Limb (tissue), 2 donors: ENCODE measurements around the gene OTUD4.
"Not testable (repeated sequence)": the region's sequence is repeated elsewhere in the genome, so short reads cannot be mapped to it uniquely, and the experiment has no call there.

Experiments used
- DNase-seq, 2 donors: peaks; one replicate each; pipeline ENCODE4 v3.0.0-alpha.2; 2016; ENCODE audit errors: extremely low spot score in 2 of 2

OTUD4 gene

GRCh38 chr4:145178740-145179280, 1.6 kb downstream of the OTUD4 start:
- DNase-seq: no peak

DNA sequence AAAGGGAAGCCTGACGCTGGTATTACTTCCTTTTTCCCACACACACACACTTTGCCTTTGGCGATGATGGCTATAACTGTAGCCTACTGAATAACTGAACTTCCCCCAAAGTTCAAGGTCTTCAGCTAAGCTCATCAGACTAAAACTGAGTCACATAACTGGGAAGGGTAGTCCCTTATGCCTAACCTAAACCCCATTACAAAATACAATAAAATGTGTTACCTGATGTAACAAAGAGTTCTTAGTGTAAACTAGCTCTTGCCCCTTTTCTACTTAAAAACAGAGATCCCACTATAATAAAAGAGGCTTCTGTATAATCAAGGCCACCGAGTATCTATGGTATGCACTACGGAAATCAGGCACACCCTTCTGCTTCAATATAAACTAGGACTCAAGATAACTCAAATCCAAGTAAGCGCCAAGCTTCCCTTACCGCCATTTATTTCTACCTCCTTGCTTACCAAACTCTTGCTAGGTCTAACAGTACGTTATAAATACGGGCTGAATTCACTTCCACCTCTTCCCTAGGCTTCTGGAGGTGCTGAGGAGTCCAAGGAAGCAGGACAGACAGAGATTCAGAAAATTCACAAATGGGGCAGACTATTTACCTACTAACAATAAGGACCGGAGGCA, 2.4 kb downstream of the OTUD4 start:
- DNase-seq: no peak

GRCh38 chr4:145177511-145177905, 2.9 kb downstream of the OTUD4 start:
- no peak for DNase-seq

- no peak for DNase-seq
Measured at GRCh38 chr4:145176641-145177432, 3.6 kb downstream of the OTUD4 start.

GRCh38 chr4:145171911-145172310, 8.5 kb downstream of the OTUD4 start:
- DNase-seq: no peak

DNA sequence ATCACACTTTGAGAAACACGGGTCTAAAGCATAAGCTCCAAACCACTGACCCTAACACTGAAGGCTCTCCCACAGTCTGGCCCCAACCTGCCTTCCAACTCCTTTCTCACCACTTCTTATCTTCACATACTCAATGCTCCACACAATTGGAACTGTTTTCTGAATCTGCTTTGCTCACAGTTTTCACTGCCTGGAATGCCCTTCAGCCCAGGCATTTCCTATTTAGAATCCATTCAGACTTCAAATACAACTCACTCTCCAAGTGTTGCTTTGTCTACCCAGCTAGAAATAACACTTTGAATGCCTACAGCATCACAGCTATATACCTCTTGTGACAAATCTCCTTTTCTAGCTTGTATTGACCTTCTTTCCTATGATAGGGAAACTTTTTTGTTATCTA, 10.2 kb downstream of the OTUD4 start:
- no peak for DNase-seq

- no peak for DNase-seq
Measured at GRCh38 chr4:145168581-145169187, 11.7 kb downstream of the OTUD4 start.

GRCh38 chr4:145167887-145168286, 12.5 kb downstream of the OTUD4 start:
- no peak for DNase-seq

GRCh38 chr4:145161549-145161948, 18.8 kb downstream of the OTUD4 start:
- DNase-seq: no peak

DNA sequence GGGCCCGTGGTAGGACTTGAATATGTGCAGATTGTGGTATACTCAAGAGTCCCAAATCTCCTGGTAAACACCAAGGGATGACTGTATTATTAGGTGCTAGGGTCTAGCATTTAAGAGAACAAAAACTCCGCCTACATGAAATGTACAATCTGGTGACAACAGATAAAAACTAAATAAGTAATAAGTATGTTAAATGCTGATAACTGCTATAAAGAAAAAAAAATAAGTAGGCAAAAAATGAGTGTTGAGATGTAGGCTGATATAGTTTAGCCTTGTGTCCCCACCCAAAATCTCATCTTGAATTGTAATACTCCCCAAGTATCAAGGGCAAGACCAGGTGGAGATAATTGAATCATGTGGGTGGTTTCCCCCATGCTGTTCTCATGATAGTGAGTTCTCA, 23.4 kb downstream of the OTUD4 start:
- DNase-seq: no peak

GRCh38 chr4:145155268-145155870, 25.0 kb downstream of the OTUD4 start:
- no peak for DNase-seq

GRCh38 chr4:145154573-145154972, 25.8 kb downstream of the OTUD4 start:
- DNase-seq: no peak

GRCh38 chr4:145153904-145154298, 26.5 kb downstream of the OTUD4 start:
- DNase-seq: no peak

DNA sequence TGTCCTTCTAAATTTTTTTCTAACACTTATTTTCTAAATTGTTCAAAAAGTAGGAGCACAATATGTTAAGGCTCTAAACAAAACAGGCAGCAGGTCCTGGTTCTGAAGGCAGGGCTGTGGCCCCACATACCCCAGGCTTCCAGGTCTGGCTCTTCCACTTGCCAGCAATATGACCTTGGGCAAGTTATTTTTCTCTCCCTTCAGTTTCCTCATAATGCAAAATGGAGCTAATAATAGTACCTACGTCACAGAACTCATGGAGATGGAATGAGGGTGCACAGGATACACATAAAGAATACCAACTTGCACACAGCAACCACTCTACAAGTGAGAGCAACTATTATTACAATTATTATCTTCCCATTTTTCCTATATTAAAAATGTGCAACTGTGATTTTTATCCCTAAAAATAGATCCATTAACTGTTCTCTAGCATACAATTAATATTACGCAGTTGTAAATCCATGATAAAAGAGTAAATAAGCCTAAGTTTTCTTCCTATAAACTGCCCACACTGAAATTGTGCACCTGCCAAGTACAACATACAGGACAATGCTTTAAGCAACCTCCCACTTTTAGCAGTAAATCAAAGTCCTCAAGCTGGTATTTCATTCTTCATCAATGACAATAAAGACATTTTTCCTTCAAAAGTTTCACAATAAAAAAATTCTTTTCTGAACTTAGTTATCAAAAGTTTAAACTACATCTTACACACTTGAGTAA, 27.0 kb downstream of the OTUD4 start:
- no peak for DNase-seq

- no peak for DNase-seq
Measured at GRCh38 chr4:145148980-145149379, 31.4 kb downstream of the OTUD4 start.

DNA sequence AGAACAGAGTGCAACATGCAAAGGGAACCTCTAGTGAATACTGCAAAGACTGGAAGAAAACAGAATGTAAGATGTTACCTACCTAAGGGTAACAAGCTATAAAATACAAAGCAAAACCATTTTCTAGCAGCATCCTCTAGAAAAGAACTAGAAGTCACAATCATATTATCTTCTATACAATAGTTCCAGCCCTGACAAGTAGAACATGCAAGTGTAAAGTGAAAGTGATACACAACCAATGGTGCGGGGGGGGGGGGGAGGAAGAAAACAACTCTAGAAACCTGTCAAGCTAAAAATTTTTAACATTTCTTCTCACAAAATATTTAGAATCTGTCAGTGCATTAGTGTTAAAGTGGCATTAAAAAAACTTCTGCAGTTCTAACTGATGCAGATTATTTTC, 44.2 kb downstream of the OTUD4 start:
- DNase-seq: not testable (repeated sequence)

- no peak for DNase-seq
Measured at GRCh38 chr4:145132511-145133098, 47.8 kb downstream of the OTUD4 start.

DNA sequence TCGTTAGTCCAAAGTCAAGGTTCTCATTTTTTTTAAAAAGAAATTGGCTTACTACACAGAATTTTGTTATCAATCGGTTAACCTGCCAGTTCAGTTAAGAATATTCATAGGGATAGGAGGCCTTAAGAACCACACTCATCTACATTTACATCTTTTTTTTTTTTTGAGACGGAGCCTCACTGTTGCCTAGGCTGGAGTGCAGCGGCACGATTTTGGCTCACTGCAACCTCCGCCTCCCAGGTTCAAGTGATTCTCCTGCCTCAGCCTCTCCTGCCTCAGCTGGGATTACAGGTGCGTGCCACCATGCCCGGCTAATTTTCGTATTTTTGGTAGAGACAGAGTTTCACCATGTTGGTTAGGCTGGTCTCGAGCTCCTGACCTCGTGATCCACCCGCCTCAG, 48.5 kb downstream of the OTUD4 start:
- no peak for DNase-seq

- no peak for DNase-seq
Measured at GRCh38 chr4:145130788-145131399, 49.5 kb downstream of the OTUD4 start.

DNA sequence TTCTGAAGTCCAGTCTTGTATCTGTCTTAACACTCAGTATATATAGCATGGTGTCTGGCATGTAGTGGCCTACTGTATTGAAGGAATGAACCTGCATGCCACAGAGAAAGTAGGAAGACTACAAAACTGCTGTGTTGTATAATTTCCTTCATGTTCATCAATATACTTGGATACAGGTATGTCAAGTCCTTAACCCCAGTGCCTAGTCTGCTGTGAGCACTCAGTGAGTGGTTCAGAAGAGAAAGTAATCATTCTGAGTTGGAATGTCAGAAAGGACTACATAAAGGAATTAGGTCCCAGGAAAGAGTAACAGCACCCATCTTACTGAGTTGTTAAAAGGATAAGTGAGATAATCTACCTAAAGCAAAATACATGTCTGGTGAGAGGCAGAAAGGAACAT, 50.3 kb downstream of the OTUD4 start:
- DNase-seq: no peak

DNA sequence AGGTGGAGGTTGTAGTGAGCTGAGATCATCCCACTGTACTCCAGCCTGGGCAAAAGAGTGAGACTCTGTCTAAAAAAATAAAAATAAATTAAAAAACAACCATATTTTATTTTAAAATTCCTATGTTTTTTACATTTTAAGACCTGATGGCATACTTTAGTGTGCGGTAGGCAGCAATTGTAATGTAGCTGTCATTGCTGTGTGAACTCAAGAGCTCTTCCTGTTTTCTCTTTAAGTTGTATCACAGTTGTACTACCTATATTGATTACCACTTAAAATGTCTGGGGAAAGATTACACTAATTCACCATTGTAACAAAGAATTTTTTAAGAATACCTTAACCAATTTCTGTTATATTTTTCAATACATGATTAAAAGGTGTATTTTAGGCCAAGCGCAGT, 55.0 kb downstream of the OTUD4 start:
- no peak for DNase-seq
